ENCODE results near the gene AP1G2. TPM values are rescaled to one million over a fixed set of nuclear protein-coding genes. Genes with fewer than 3 reads are reported as not detected.

The AP1G2 gene
- total RNA-seq, 1 experiment from 2014 or later = 7.8 TPM

DNA sequence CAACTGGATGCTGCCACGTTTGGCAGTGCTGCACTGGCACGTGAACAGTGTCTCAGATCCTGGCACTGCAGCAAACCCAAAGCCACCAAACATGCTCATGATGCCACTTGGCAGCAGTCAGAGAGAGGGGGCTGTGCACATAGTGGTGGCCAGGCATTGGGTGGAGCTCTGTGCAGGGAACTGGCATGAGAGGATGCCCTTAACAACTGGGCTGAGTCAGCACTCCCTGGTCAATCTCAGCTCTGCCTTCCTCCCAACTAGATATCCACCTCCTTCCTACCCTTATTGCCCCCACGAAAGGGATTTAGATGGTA lies 53.0 kb downstream of the AP1G2 start:
- DNase-seq (ENCODE audit: low read depth) = no peak

DNA sequence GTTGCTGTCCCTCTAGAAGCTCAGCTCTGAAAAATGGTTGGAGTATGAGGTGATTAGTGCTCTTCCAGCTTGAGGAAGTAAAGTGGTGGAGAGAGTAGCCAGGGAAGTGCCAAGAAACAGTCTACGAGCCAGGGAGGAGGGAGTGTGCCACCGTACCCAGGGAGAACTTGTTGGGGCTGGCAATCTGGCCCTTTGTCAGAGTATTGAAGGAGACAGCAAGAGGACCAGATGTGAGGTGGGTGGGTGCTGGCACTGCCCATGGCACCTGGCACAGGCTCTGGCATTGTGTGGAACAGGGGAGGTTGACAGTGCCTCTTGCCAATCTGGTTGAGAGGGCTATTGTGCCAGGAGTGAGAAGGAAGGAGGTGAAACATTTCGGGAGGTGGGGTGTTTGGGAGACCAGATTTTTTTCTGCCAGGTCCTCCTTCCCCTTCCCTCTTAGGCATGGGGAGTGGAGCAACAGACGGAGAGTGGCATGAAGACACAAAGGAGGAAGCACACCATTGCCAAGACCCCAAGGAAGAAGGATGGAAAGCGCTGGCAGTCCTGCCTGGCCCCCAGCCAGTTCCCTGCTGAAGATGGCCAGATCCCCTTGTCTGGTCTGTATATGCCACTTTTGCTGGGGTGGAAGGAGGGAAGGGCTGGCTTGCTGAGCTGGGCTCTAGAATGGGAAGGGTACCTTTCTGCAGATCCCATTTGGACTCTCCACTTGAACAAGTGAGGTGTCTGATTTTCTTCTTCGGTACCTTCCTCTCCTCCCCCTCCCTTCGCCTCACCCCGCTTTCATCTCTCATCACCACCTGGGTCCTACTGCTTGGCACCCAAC lies 53.6 kb downstream of the AP1G2 start:
- no peak for DNase-seq (ENCODE audit: low read depth)

DNA sequence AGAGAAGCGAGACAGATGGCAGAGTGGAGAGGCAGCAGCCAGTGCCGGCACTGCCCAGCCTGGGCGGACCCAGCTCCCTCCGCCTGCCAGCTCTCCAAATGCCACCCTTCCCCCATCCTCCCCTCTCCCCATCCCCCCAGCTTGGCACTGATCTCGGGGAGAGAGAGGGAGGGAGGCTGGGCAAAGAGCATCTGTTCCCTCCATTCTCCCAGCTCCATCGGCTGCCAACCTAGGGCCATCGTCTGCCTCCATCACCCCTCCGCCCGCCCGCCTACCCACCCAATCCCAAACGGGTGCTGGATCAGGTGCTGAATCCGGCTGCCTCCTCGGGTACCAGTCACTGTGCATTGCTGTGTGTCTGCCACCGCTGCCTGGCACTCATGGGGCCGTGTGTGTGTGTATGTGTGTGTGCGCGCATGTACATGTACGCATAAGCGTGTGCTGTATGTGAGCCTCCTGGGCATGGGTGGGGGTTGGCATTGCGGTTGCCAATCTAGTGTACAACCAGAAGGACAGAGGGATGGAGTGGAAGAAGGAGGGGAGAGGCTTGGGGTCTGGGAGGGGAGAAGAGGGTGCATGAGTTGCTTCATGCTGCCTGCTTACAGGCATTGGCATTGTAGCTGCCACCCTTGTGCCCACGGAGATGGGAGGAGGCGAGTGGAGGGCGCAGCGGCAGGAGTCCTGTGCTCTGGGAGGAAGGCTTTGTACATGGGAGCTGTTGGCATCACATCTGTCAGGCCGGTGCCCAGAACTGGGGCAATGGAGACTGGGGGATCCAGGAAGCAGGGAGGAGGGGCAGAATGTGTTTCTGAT lies 54.4 kb downstream of the AP1G2 start:
- no peak for DNase-seq (ENCODE audit: low read depth)

- no peak for DNase-seq (ENCODE audit: low read depth)
Measured at GRCh38 chr14:23512156-23512555, 55.4 kb downstream of the AP1G2 start.

Other genes with a start within 250 kb of the AP1G2 start
- 45.6 and 49.7 TPM in 2 replicates for gene PABPN1, start 246.3 kb downstream of the AP1G2 start, total RNA-seq (2014; rRNA removed; shearing (Covaris generic))
- gene SLC22A17, start 214.9 kb downstream of the AP1G2 start, total RNA-seq (2014; rRNA removed; shearing (Covaris generic)) = 7.4 and 10.4 TPM in 2 replicates
- 2.8 TPM in 2 replicates for gene EFS, start 202.6 kb downstream of the AP1G2 start, total RNA-seq (2014; rRNA removed; shearing (Covaris generic))
- not detected in 2 replicates for gene IL25, start 195.0 kb downstream of the AP1G2 start, total RNA-seq (2014; rRNA removed; shearing (Covaris generic))
- 0.49 and 0.60 TPM in 2 replicates for gene CMTM5, start 190.7 kb downstream of the AP1G2 start, total RNA-seq (2014; rRNA removed; shearing (Covaris generic))
- gene MYH6, start 159.5 kb downstream of the AP1G2 start, total RNA-seq (2014; rRNA removed; shearing (Covaris generic)) = not detected in 2 replicates
- not detected in 2 replicates for gene MYH7, start 132.1 kb downstream of the AP1G2 start, total RNA-seq (2014; rRNA removed; shearing (Covaris generic))
- 51.5 and 55.2 TPM in 2 replicates for gene NGDN, start 98.1 kb downstream of the AP1G2 start, total RNA-seq (2014; rRNA removed; shearing (Covaris generic))
- gene ZFHX2, start 16.0 kb downstream of the AP1G2 start, total RNA-seq (2014; rRNA removed; shearing (Covaris generic)) = not detected in 2 replicates
- 8.4 and 12.4 TPM in 2 replicates for gene THTPA, start 11.5 kb downstream of the AP1G2 start, total RNA-seq (2014; rRNA removed; shearing (Covaris generic))
- gene JPH4, start 11.0 kb upstream of the AP1G2 start, total RNA-seq (2014; rRNA removed; shearing (Covaris generic)) = under 0.01 TPM in 1 of 2 replicates, not detected in the other
- 7.1 and 8.7 TPM in 2 replicates for gene DHRS2, start 68.6 kb upstream of the AP1G2 start, total RNA-seq (2014; rRNA removed; shearing (Covaris generic))

All from RPMI7951 (cell line).